ENCODE data around the gene CYP1B1. TPM values are rescaled to one million over a fixed set of nuclear protein-coding genes. Genes with fewer than 3 reads are reported as not detected.

CYP1B1 gene
- total and polyA plus RNA-seq, 2 of the 4 experiments (the other 2 are of a cell fraction) = 0.65 to 1.1 TPM

- Histone ChIP-seq H3K18ac (ENCODE audit: low read depth, low read length) (no peak overlapping the region), H3K9ac (ENCODE audit: low read depth, low read length) (no peak overlapping the region), H2AK9ac (replicated peaks; ENCODE audit: low read depth, low read length, poor library complexity) (no peak overlapping the region), H3K79me1 (ENCODE audit: low read depth in 1 of 2, low read length in 2 of 2) (no peaks in the 10 kb centered on the region), H2BK5ac (ENCODE audit: low read depth, low read length, poor library complexity, severe bottlenecking) (no peak overlapping the region), H4K91ac (ENCODE audit: insufficient read depth, low read depth, low read length) (no peak overlapping the region), H4K8ac (ENCODE audit: low read depth in 2 of 2, low read length in 2 of 2) (no peak overlapping the region), H3K14ac (replicated peaks; ENCODE audit: low read depth, low read length) (no peak overlapping the region), H2BK120ac (ENCODE audit: low read depth, low read length) (no peak overlapping the region), H3K36me3 (ENCODE audit: control insufficient read depth, insufficient read depth, low read length) (peaks cover 4% of the 10 kb centered on the region; the same call in 1 of the 2 replicates), H3K4me2 (ENCODE audit: low read depth, low read length) (no peak overlapping the region), H2BK15ac (ENCODE audit: low read depth, low read length) (no peak overlapping the region), H4K5ac (ENCODE audit: low read depth, low read length) (no peak overlapping the region), H2AFZ (replicated peaks; ENCODE audit: low read length, poor library complexity) (no peak overlapping the region), H3K27ac (ENCODE audit: insufficient read depth, low read length) (no peak overlapping the region), H3K9me1 (ENCODE audit: insufficient read depth, low read length) (peaks cover 4% of the 10 kb centered on the region; the same call in 1 of the 2 replicates), H3K56ac (ENCODE audit: extremely low read depth, insufficient read depth, low read length) (no peak overlapping the region), H2AK5ac (ENCODE audit: low read depth, low read length) (no peak overlapping the region), H2BK20ac (ENCODE audit: low read depth, low read length) (no peak overlapping the region), H3K4me1 (ENCODE audit: control insufficient read depth, insufficient read depth, low read length) (peaks cover 3% of the 10 kb centered on the region), H3K4me3 (ENCODE audit: insufficient read depth, low read depth, low read length) (no peak overlapping the region), H4K20me1 (ENCODE audit: insufficient read depth, low read length) (no peaks in the 10 kb centered on the region), H3K23ac (ENCODE audit: low read depth, low read length) (no peak overlapping the region), H3K9me3 (ENCODE audit: control insufficient read depth, insufficient read depth, low read length) (no peaks in the 10 kb centered on the region), H3K27me3 (ENCODE audit: control insufficient read depth, insufficient read depth, low read length) (peaks cover 2% of the 10 kb centered on the region; the same call in 1 of the 2 replicates), H3K4ac (ENCODE audit: low read depth, low read length) (no peak overlapping the region)
- TF ChIP-seq MAFK (IDR thresholded peaks at IDR 0.05; ENCODE audit: low read depth, low read length) (no peak), RCOR1 (IDR thresholded peaks at IDR 0.05; ENCODE audit: insufficient replicate concordance, low read length) (no peak), RFX5 (IDR thresholded peaks at IDR 0.05; ENCODE audit: low read depth, low read length) (no peak), POLR2A (IDR thresholded peaks at IDR 0.05; ENCODE audit: low read depth, low read length) (no peak), CEBPB (IDR thresholded peaks at IDR 0.05; ENCODE audit: low read depth, low read length) (no peak)
- intact Hi-C loops (cut with micrococcal nuclease) = no loop called here
- no CpG with 5 or more reads among the region's 6 CpGs for WGBS, 2 experiments (ENCODE audit: extremely low coverage in 2 of 2, insufficient read length in 1 of 2)
- no TSS peak for BruUV-seq (replicated peaks)
- POLR2A ChIA-PET (ENCODE audit: unreplicated experiment) = no interaction called here
- in situ Hi-C loops (cut with MboI; ENCODE audit: low sequenced_read_pairs) = no loop called here
- DNase-seq (no peak), ATAC-seq (ENCODE audit: low read depth) (no peak)
- CTCF ChIA-PET = no interaction called here
- dilution Hi-C loops (cut with HindIII; ENCODE audit: low sequenced_read_pairs, unreplicated experiment) = no loop called here
These were observed 9.4 kb downstream of the CYP1B1 start for GRCh38 chr2:38066421-38067115.

All from IMR-90 (cell line).